Muscle layer of colon (tissue), 2 donors: Measurements from ENCODE around the gene MRGPRD.

ENCODE experiments used
- H3K27ac ChIP-seq: one replicate; pipeline ENCODE4 v1.7.0; 2013; ENCODE audit warnings: low read depth, mild to moderate bottlenecking, low read length, moderate library complexity
- H3K27me3 ChIP-seq, 2 donors: one replicate each; pipeline ENCODE4 v1.7.0; 2013; ENCODE audit warnings: low read length in 2 of 2, mild to moderate bottlenecking in 2 of 2; ENCODE audit not compliant: insufficient read depth in 2 of 2, control insufficient read depth in 1 of 2
- H3K36me3 ChIP-seq: one replicate; pipeline ENCODE4 v1.7.0; 2013; ENCODE audit warnings: mild to moderate bottlenecking, low read length; ENCODE audit not compliant: insufficient read depth
- H3K4me1 ChIP-seq: one replicate; pipeline ENCODE4 v1.7.0; 2013; ENCODE audit warnings: mild to moderate bottlenecking, low read length; ENCODE audit not compliant: insufficient read depth
- H3K4me3 ChIP-seq, 2 donors: one replicate each; pipeline ENCODE4 v1.7.0; 2013; ENCODE audit warnings: low read length in 2 of 2, low read depth in 1 of 2, mild to moderate bottlenecking in 1 of 2, moderate library complexity in 1 of 2
- H3K9ac ChIP-seq: one replicate; pipeline ENCODE4 v1.7.0; 2013; ENCODE audit warnings: low read length
- H3K9me3 ChIP-seq: one replicate; pipeline ENCODE4 v1.7.0; 2013; ENCODE audit warnings: mild to moderate bottlenecking, low read length
- donor health status: abdominal sarcoma.
- donor health status: Adenocarcinoma of cecum.

The MRGPRD gene

GRCh38 chr11:68988491-68988890, 7.7 kb upstream of the MRGPRD start:
- Histone ChIP-seq H3K9me3 (no peaks in the 10 kb centered on the region), H3K4me3 (no peak overlapping the region)

GRCh38 chr11:68987211-68987610, 6.4 kb upstream of the MRGPRD start:
- no peak overlapping the region for H3K9ac ChIP-seq
- H3K9me3 ChIP-seq, result no peaks in the 10 kb centered on the region
- H3K36me3 ChIP-seq, result no peaks in the 10 kb centered on the region
- H3K27ac ChIP-seq, result no peak overlapping the region
- no peaks in the 10 kb centered on the region for H3K27me3 ChIP-seq
- no peaks in the 10 kb centered on the region for H3K4me1 ChIP-seq
- H3K4me3 ChIP-seq, result no peak overlapping the region

More at GRCh38 chr11:68988491-68988890, 7.7 kb upstream of the MRGPRD start:
- Histone ChIP-seq H3K27ac (no peak overlapping the region), H3K9ac (no peak overlapping the region), H3K4me1 (no peaks in the 10 kb centered on the region), H3K36me3 (no peaks in the 10 kb centered on the region), H3K27me3 (no peaks in the 10 kb centered on the region)

- H3K9me3 ChIP-seq, result no peaks in the 10 kb centered on the region
- H3K27ac ChIP-seq, result no peak overlapping the region
- H3K27me3 ChIP-seq, result no peaks in the 10 kb centered on the region
- H3K4me3 ChIP-seq, result no peak overlapping the region
- H3K4me1 ChIP-seq, result no peaks in the 10 kb centered on the region
- no peak overlapping the region for H3K9ac ChIP-seq
- H3K36me3 ChIP-seq, result no peaks in the 10 kb centered on the region
Observed at GRCh38 chr11:68983801-68984200, 3.0 kb upstream of the MRGPRD start.

- Histone ChIP-seq H3K4me3 (no peak overlapping the region), H3K9ac (no peak overlapping the region), H3K36me3 (no peaks in the 10 kb centered on the region), H3K27ac (no peak overlapping the region), H3K4me1 (no peaks in the 10 kb centered on the region), H3K9me3 (no peaks in the 10 kb centered on the region), H3K27me3 (no peaks in the 10 kb centered on the region)
Observed at GRCh38 chr11:68982134-68982533, 1.3 kb upstream of the MRGPRD start.

GRCh38 chr11:68979931-68980775, 633 bp downstream of the MRGPRD start:
- Histone ChIP-seq H3K36me3 (no peaks in the 10 kb centered on the region), H3K4me3 (no peak overlapping the region), H3K27ac (no peak overlapping the region), H3K4me1 (no peaks in the 10 kb centered on the region), H3K9ac (no peak overlapping the region), H3K27me3 (no peaks in the 10 kb centered on the region), H3K9me3 (no peaks in the 10 kb centered on the region)

- Histone ChIP-seq H3K4me3 (no peak overlapping the region), H3K9me3 (no peaks in the 10 kb centered on the region), H3K9ac (no peak overlapping the region), H3K27me3 (no peaks in the 10 kb centered on the region), H3K36me3 (no peaks in the 10 kb centered on the region), H3K4me1 (no peaks in the 10 kb centered on the region), H3K27ac (no peak overlapping the region)
Observed at GRCh38 chr11:68978931-68979594, 1.7 kb downstream of the MRGPRD start.

- Histone ChIP-seq H3K4me1 (no peaks in the 10 kb centered on the region), H3K36me3 (no peaks in the 10 kb centered on the region)
Observed at GRCh38 chr11:68978626-68978930, 2.2 kb downstream of the MRGPRD start.

GRCh38 chr11:68977781-68978625, 2.8 kb downstream of the MRGPRD start:
- H3K36me3 ChIP-seq, result no peaks in the 10 kb centered on the region
- no peak overlapping the region for H3K27ac ChIP-seq
- no peaks in the 10 kb centered on the region for H3K4me1 ChIP-seq
- no peaks in the 10 kb centered on the region for H3K27me3 ChIP-seq
- H3K9me3 ChIP-seq, result no peaks in the 10 kb centered on the region
- H3K9ac ChIP-seq, result no peak overlapping the region
- H3K4me3 ChIP-seq, result no peak overlapping the region

More at GRCh38 chr11:68978626-68978930, 2.2 kb downstream of the MRGPRD start:
- Histone ChIP-seq H3K9me3 (no peaks in the 10 kb centered on the region), H3K4me3 (no peak overlapping the region), H3K9ac (no peak overlapping the region), H3K27ac (no peak overlapping the region), H3K27me3 (no peaks in the 10 kb centered on the region)

GRCh38 chr11:68976563-68976962, 4.2 kb downstream of the MRGPRD start:
- Histone ChIP-seq H3K9ac (no peak overlapping the region), H3K4me3 (no peak overlapping the region), H3K36me3 (no peaks in the 10 kb centered on the region), H3K9me3 (no peaks in the 10 kb centered on the region), H3K27ac (no peak overlapping the region), H3K27me3 (no peaks in the 10 kb centered on the region), H3K4me1 (no peaks in the 10 kb centered on the region)

- H3K36me3 ChIP-seq, result no peaks in the 10 kb centered on the region
- no peak overlapping the region for H3K9ac ChIP-seq
- no peaks in the 10 kb centered on the region for H3K27me3 ChIP-seq
- no peak overlapping the region for H3K4me3 ChIP-seq
- no peaks in the 10 kb centered on the region for H3K9me3 ChIP-seq
- no peak overlapping the region for H3K27ac ChIP-seq
- no peaks in the 10 kb centered on the region for H3K4me1 ChIP-seq
Observed at GRCh38 chr11:68976095-68976494, 4.7 kb downstream of the MRGPRD start.

- Histone ChIP-seq H3K27me3 (no peaks in the 10 kb centered on the region), H3K4me3 (no peak overlapping the region), H3K36me3 (no peaks in the 10 kb centered on the region), H3K27ac (no peak overlapping the region), H3K4me1 (no peaks in the 10 kb centered on the region), H3K9ac (no peak overlapping the region), H3K9me3 (no peaks in the 10 kb centered on the region)
Observed at GRCh38 chr11:68974421-68975194, 6.2 kb downstream of the MRGPRD start.
